Measurements from ENCODE around the gene PTPRN2. TPM values are rescaled to one million over a fixed set of nuclear protein-coding genes. Genes with fewer than 3 reads are reported as not detected.

The PTPRN2 gene
- total and polyA plus RNA-seq, 2 of the 8 experiments (the other 6 are each of a cell fraction or from before 2014, with no cell fraction given): 2.6 to 4.5 TPM

DNA sequence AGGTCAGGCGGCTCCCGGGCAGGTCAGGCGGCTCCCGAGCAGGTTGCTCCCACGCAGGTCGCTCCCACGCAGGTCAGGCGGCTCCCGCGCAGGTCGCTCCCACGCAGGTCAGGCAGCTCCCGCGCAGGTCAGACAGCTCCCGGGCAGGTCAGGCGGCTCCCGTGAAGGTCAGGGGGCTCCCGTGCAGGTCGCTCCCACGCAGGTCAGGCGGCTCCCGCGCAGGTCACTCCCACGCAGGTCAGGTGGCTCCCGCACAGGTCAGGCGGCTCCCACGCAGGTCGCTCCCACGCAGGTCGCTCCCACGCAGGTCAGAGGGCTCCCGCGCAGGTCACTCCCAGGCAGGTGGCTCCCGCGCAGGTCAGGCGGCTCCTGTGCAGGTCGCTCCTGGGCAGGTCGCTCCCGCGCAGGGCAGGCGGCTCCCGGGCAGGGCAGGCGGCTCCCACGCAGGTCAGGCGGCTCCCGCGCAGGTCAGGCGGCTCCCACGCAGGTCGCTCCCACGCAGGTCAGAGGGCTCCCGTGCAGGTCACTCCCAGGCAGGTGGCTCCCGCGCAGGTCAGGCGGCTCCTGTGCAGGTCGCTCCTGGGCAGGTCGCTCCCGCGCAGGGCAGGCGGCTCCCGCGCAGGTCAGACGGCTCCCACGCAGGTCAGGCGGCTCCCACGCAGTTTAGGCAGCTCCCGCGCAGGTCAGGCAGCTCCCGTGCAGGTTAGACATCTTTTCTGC, 30.7 kb downstream of the PTPRN2 start:
- H3K79me2 ChIP-seq (ENCODE audit: control insufficient read depth in 1 of 2, insufficient read depth in 2 of 2, low read length in 2 of 2): no peaks in the 10 kb centered on the region
- no peaks in the 10 kb centered on the region for H3K79me1 ChIP-seq (ENCODE audit: low read depth, low read length)
- WGBS, 2 experiments (ENCODE audit: extremely low coverage in 1 of 2, insufficient coverage in 1 of 2, insufficient read length in 1 of 2, insufficient replicate concordance in 2 of 2, low coverage in 1 of 2, low lambda C conversion rate in 2 of 2, missing lambda C conversion rate in 1 of 2): 96% methylated on average over 36 of the region's 69 CpGs; no CpG with 5 or more reads in 1 of the 2 experiments
- H4K20me1 ChIP-seq (replicated peaks in 1 of 2; ENCODE audit: control insufficient read depth in 1 of 2, insufficient read depth in 2 of 2, low read length in 2 of 2): no peaks in the 10 kb centered on the region
- no peak overlapping the region for H3K27ac ChIP-seq (ENCODE audit: low read depth, low read length)
- H2AFZ ChIP-seq (ENCODE audit: low read length): no peak overlapping the region
- no peak overlapping the region for H3K9ac ChIP-seq (replicated peaks in 1 of 4; ENCODE audit: extremely low read depth in 1 of 4, low read depth in 3 of 4, low read length in 3 of 4)
- ChIA-PET CTCF (ENCODE audit: partially characterized antibody) (interaction anchor here (0.9 kb wide), 1 partner anchor 12 kb away, joined by 3 read pairs; no protein-coding TSS in a partner anchor), POLR2A (ENCODE audit: partially characterized antibody) (no interaction called here)
- H2BK20ac ChIP-seq (ENCODE audit: low read length): no peak overlapping the region
- no peak overlapping the region for H4K8ac ChIP-seq (ENCODE audit: extremely low read depth, insufficient read depth, low read length)
- no peak overlapping the region for H2BK15ac ChIP-seq (ENCODE audit: low read length)
- H3K27me3 ChIP-seq (replicated peaks in 1 of 4; ENCODE audit: control insufficient read depth in 3 of 4, extremely low read depth in 1 of 4, insufficient read depth in 3 of 4, low read length in 3 of 4): no peaks in the 10 kb centered on the region
- no peak overlapping the region for H3K23ac ChIP-seq (ENCODE audit: insufficient read length)
- no peak overlapping the region for H2BK120ac ChIP-seq (replicated peaks; ENCODE audit: low read depth, low read length)
- no peak overlapping the region for H4K5ac ChIP-seq (ENCODE audit: insufficient read length, low read depth, low read length)
- H3K18ac ChIP-seq (ENCODE audit: extremely low read depth, low read length): no peak overlapping the region
- no peak overlapping the region for H3K4me3 ChIP-seq (ENCODE audit: extremely low read depth in 1 of 4, insufficient read depth in 2 of 4, low read depth in 3 of 4, low read length in 4 of 4)
- TF ChIP-seq HDAC6 (IDR thresholded peaks at IDR 0.05; ENCODE audit: low read depth, low read length) (no peak), CBX8 (IDR thresholded peaks at IDR 0.05; ENCODE audit: borderline replicate concordance, low read depth, low read length) (no peak), CHD2 (IDR thresholded peaks at IDR 0.05; ENCODE audit: low read length) (no peak)
- no peak overlapping the region for H2AK5ac ChIP-seq (ENCODE audit: low read depth, low read length)
- H2BK5ac ChIP-seq (ENCODE audit: low read depth, low read length): no peak overlapping the region
- H3K56ac ChIP-seq (replicated peaks; ENCODE audit: insufficient read length, low read depth, low read length): no peak overlapping the region
- H3K23me2 ChIP-seq (ENCODE audit: low read depth, low read length): no peaks in the 10 kb centered on the region; the same call in 1 of the 2 replicates
- H3K9me3 ChIP-seq (ENCODE audit: insufficient read depth in 2 of 2, low read depth in 1 of 2, low read length in 1 of 2): peaks cover 0 to 7% of the 10 kb centered on the region in 2 experiments; a peak in 1 of 4 replicates
- H4K91ac ChIP-seq (replicated peaks; ENCODE audit: insufficient read length, low read length): no peak overlapping the region
- no peak overlapping the region for H3K4me2 ChIP-seq (ENCODE audit: insufficient read depth in 1 of 2, low read depth in 2 of 2, low read length in 2 of 2)
- no peak overlapping the region for H3K4ac ChIP-seq (replicated peaks; ENCODE audit: insufficient read length, low read depth, low read length)
- no peaks in the 10 kb centered on the region for H3K36me3 ChIP-seq (ENCODE audit: control insufficient read depth in 2 of 4, insufficient read depth in 4 of 4, low read length in 3 of 4)
- DNase-seq (ENCODE audit: low read depth in 1 of 2, low spot score in 2 of 2) (no peak), FAIRE-seq (no peak)
- no peak overlapping the region for H2BK12ac ChIP-seq (ENCODE audit: low read depth, low read length)
- no peaks in the 10 kb centered on the region; a peak in 3 of 7 replicates for H3K4me1 ChIP-seq (replicated peaks in 1 of 4; ENCODE audit: control insufficient read depth in 3 of 4, insufficient read depth in 4 of 4, low read length in 3 of 4)
- H3K14ac ChIP-seq (ENCODE audit: insufficient read length): no peak overlapping the region

Measured in H1 (cell line).